ENCODE data around the gene TMEM170A.

The TMEM170A gene

DNA sequence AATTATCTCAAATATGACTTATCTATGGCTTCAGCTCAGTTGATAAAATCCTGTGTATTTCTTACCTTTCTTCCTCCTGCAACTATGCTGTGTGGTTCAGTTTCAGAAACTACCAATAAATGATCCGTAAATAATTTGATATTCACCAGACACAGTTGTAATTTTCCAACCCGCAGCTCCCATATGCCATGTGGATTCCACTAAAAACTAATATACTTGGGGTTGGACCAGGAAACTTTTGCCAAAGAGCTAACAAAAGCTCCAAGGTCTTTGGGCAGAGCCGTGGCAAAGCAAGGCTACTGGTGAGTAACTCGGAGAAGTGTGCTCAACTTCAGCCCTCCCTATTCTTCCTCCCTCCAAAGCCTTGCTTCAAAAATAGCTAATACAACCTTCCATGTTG, 33.1 kb upstream of the TMEM170A start:
- no peak for DNase-seq (ENCODE audit: extremely low read depth, low read depth)
- TF ChIP-seq, protein P1, sequence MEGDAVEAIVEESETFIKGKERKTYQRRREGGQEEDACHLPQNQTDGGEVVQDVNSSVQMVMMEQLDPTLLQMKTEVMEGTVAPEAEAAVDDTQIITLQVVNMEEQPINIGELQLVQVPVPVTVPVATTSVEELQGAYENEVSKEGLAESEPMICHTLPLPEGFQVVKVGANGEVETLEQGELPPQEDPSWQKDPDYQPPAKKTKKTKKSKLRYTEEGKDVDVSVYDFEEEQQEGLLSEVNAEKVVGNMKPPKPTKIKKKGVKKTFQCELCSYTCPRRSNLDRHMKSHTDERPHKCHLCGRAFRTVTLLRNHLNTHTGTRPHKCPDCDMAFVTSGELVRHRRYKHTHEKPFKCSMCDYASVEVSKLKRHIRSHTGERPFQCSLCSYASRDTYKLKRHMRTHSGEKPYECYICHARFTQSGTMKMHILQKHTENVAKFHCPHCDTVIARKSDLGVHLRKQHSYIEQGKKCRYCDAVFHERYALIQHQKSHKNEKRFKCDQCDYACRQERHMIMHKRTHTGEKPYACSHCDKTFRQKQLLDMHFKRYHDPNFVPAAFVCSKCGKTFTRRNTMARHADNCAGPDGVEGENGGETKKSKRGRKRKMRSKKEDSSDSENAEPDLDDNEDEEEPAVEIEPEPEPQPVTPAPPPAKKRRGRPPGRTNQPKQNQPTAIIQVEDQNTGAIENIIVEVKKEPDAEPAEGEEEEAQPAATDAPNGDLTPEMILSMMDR (IDR thresholded peaks at IDR 0.05; ENCODE audit: low read depth, low read length): no peak

DNA sequence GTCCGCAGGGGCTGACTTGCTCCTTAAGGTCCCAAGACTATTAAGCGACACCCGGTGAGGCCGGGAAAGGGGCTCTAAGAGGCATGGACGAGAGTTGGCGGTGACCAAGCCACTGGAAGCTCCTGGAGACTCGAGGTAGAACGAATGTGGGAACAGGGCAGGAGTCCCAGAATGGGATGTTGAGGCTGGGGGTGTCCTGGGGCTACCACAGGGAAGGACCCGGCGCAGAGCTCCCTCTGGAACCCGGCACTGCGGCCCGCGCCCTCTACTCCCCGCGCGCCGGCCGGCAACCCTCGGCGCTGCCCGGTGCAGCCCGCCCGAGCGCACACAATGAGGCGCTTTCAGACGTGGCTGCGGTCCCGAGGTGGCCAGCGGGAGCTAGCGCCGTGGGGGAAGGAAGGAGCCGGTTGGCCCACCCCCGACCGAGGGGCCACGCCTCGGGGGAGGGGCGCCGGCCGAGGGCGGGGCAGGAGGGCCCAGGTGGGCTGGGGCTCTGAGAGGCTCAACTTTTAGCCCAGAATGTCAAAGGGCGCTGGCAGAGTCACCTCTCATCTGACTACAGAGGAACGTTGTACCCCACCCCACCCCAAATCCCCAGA, 30.7 kb upstream of the TMEM170A start, which contains the start of gene CHST6:
Gene CHST6 (minus strand): TSS at position 366 of the 599 bp plus-strand sequence. CDS start 15,613 bp downstream, outside the sequence.
- no peak for DNase-seq (ENCODE audit: extremely low read depth, low read depth)

DNA sequence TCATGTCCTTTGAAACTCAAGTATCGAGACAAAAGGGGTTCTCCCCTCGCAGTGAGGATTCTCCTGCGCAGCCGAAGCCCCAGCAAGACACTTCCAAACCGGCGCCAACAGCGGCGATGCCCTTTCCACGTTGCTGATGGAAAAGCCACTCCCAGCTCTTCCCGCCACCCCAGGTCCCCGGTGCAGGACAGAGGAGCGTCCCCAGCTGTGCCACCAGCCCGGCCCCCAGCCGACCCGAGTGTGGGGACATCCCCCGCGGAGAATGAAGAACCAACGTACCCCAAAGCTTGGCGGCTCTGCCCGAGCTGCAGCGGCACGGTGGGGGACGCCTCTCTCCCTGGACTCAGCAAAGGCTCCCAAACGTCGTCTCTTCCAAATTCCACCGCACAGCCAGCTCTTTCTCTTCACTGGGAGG, 30.2 kb upstream of the TMEM170A start:
- TF ChIP-seq, protein P1 (IDR thresholded peaks at IDR 0.05; ENCODE audit: low read depth, low read length): no peak
- DNase-seq (ENCODE audit: extremely low read depth, low read depth): no peak

More for the DNA sequence above, 30.7 kb upstream of the TMEM170A start, which contains the start of gene CHST6:
- TF ChIP-seq, protein P1 (IDR thresholded peaks at IDR 0.05; ENCODE audit: low read depth, low read length): no peak

DNA sequence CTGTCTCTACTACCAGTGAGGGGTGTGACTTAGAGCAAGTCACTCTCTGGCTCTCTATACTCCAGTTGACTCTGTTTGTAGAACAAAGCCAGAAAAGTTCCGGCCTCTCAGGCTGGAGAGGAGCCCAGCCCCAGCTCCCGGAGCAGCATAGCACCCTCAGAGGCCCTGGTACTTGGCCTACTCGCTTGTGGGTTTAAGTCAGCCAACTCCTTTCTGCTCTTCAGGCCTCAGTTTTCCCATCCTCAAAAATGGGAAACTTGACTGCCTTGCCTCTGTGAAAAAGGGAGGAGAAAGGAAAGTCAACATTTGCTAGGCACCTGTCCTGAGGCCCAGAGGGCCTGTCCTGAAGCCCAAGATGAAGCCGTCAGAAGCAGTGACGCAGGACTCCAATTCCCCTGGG, 29.7 kb upstream of the TMEM170A start:
- TF ChIP-seq, protein P1 (IDR thresholded peaks at IDR 0.05; ENCODE audit: low read depth, low read length): no peak
- DNase-seq (ENCODE audit: extremely low read depth, low read depth): no peak

DNA sequence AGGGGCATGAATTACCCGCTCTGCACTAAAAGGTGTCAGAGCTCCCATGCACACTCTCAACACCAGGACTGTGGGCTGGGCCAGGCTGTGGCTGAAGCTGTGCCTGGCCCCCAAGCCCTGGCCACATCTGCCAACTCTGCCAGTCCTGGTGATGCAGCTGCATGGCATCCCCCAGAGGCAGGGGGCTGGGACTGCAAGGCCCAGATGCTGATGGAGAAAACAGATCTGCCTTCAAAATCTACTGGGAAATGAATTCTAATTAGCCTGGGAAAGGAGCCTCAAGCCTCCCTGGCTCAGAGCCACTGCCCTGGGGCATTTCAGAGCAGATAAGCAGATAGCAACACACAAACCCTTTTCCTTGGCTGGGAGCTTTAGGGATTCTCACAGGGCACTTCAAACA, 27.4 kb upstream of the TMEM170A start:
- TF ChIP-seq, protein P1 (IDR thresholded peaks at IDR 0.05; ENCODE audit: low read depth, low read length): peak; percentile 5; the same call in 1 of the 2 replicates
- no peak for DNase-seq (ENCODE audit: extremely low read depth, low read depth)

DNA sequence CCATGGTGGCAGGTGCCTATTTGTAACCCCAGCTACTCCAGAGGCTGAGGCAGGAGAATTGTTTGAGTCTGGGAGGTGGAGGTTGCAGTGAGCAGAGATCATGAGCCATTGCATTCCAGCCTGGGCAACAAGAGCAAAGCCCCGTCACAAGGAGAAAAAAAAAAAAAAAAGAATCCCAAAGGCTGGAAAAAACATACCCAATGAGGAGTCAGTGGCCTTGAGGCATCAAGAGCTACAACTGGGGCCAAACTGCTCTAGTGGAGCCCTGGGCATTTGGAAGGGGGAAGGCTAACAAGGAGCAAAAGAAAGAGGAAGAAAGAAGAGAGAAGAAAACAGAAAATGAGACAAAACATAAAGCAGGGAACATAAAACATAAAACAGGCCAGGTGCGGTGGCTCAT, 23.8 kb upstream of the TMEM170A start:
- DNase-seq (ENCODE audit: extremely low read depth, low read depth): no peak
- TF ChIP-seq, protein P1 (IDR thresholded peaks at IDR 0.05; ENCODE audit: low read depth, low read length): no peak

DNA sequence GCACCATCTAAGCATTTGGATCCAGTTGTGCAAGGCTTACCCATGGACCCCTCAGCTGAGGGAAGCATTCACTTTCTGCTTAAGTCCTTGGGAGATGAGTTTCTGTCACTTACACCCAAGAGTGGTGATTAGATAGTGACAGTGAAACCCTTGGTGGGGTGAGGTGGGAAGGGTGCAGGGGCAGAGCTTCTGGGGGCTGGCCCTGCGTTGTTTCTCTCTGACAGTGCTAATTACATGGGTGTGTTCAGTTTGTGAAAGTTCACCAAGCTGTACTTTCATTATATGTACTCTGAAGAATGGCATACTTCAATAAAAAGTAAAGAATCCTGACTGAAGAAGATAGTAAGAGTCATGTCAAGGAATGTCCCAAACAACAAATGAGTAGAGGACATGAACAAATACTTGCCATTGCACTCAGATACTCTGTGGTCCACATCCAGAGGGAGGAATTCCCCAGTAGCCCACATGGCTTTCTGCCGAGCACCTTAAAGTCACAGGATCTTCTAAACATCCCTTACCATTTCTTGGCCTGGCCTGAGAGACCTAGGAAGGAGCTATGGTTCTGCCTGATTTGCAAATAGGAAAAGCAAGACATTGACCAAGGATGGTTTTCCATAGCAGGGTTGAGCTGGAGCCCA, 22.3 kb upstream of the TMEM170A start:
- TF ChIP-seq, protein P1 (IDR thresholded peaks at IDR 0.05; ENCODE audit: low read depth, low read length): no peak
- DNase-seq (ENCODE audit: extremely low read depth, low read depth): no peak
